Activated CD4-positive, CD25-positive, alpha-beta regulatory T cell treated with anti-CD3 and anti-CD28 coated beads, Interleukin-2, amount 50 U/mL, for 72 hours (primary cell): Measurements from ENCODE around the gene FYB1.
"Not testable (repeated sequence)": the region's sequence is repeated elsewhere in the genome, so short reads cannot be mapped to it uniquely, and the experiment has no call there.

Experiments
- DNase-seq: peaks from one replicate; pipeline ENCODE4 v3.0.0; 2021

FYB1 gene

GRCh38 chr5:39186289-39186688 lies 33.1 kb downstream of the FYB1 start:
- no peak for DNase-seq

DNA sequence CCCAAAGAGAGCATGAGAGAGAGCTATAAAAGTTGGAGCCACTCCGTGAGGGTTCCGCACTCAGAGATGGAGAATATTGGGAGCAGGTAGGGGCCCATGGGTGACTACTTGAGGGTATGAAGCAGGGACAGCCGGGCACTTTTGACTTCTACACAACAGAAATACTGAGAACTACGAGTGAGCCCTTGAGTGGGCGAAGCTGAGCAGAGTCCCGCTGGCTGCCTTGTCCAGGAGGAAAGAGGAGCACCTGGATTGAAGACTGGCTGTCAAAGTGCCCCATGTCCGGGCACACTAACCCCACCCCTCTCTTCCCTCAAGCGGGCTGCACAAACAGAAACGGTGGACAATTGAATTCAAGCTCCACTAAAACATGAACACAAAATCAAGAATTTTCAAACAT lies 33.6 kb downstream of the FYB1 start:
- no peak for DNase-seq

DNA sequence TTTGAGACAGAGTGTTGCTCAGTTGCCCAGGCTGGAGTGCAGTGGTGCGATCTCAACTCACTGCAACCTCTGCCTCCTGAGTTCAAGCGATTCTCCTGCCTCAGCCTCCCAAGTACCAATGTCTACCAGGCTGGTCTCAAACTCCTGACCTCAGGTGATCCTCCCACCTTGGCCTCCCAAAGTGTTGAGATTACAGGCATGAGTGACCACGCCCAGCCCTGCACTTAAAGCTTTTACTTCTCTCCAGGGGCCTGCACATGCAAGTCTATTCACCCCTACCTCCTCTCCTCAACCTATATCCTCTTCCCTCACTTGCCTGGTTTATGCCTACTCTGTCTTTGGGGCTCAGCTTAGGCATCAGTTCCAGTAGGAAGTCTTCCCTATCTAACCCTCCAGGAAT lies 39.8 kb downstream of the FYB1 start:
- DNase-seq: not testable (repeated sequence)

DNA sequence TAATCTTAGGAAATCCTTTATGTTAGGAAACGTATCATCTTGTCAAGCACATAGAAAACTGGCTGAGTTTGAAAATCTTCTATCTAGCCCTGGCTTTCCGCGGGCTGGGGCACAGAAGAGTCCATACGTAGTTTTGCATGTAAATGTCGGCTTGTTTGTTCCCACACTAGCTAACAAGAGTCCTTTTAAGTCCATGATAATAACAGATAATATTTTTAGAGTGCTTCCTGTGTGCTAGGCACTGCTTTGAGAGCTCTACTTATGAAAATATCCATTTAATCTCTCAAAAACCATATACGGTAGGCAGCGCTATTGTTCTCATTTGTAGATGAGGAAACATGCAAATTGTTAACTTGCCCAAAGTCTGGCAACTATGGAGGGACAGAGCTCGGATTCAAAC lies 40.5 kb downstream of the FYB1 start:
- DNase-seq: no peak

DNA sequence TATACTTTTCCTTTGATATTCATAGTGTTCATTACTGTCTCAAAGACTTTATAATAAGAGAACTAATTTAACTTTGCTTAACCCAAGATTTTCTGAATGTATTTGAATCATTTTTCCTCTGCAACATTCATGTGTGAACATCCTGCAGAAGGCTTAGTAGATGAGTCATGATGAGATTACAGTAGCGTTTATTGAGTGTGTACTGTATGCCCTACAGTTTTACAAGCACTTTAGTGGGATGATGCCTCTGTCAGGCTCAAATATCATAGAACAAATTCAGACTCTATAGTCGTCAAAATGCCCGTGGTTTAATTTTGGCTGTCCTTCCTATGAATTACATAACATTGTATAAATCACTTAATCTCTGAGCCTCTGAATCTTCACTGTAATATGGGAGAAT lies 41.2 kb downstream of the FYB1 start:
- no peak for DNase-seq

GRCh38 chr5:39177631-39177964 lies 41.8 kb downstream of the FYB1 start:
- no peak for DNase-seq

- no peak for DNase-seq
These were observed 42.4 kb downstream of the FYB1 start for GRCh38 chr5:39176759-39177630.

DNA sequence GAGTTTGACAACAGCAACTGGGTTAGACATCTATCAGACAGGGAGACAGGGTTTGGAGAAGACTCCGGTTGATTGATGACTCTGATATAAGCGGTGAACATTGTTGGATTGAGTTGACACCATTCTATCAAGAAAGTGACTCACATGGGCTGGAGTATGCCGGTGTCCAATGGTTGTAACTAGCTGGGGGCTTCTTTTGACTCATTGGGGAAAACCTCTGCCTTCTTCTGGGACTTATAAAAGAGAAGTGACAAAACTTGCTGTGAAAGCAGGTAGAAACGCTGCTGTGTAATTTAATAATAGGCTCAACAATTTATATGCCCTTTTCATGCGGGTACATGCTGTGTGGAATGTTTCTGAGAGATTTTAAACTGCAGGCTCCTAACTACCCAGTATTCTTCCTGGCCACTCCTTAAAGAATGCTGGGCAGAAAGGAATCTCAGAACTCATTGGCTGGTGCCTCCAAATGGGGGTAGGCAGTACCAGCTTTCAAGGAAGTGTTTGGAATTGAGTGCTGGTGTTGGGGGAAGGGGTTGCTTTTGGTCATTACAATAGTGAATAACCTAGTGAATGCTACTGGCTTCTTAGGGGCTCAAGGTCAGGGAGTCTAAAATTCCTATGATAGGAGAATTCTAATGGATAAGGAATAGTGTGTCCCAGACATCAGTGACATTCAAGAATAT lies 43.9 kb downstream of the FYB1 start:
- DNase-seq: no peak

DNA sequence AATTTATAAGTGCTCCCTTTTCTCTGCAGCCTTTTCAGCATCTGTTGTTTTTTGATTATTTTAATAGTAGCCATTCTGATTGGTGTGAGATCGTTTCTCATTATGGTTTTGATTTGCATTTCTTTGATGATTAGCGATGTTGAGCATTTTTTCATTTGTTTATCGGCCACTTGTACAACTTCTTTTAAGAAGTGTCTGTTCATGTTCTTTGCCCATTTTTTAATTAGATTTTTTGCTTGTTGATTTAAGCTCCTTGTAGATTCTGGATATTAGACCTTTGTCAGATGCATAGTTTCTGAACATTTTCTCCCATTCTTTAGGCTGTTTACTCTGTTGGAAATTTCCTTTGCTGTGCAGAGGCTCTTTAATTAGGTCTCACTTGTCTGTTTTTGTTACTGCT lies 46.3 kb downstream of the FYB1 start:
- no peak for DNase-seq

GRCh38 chr5:39172593-39172992 lies 46.8 kb downstream of the FYB1 start:
- no peak for DNase-seq

DNA sequence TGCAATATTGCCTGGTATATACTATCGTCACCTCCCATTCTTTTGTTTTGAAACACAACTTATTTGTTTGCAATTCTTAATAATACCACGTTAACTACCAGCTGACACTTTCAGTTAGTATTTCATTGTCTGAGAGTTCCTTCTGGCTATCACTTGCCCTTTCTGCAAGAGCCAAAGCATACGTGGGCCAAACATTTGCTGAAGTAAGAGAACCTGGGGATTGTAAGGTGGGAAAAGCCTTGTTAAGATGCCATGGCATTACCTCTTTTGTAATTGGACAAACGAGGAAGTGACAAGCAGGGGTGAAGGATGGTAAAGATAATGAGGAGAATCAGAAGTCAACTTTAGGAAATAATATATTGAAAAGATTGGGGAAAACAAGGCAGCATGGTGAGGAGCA lies 47.7 kb downstream of the FYB1 start:
- no peak for DNase-seq

DNA sequence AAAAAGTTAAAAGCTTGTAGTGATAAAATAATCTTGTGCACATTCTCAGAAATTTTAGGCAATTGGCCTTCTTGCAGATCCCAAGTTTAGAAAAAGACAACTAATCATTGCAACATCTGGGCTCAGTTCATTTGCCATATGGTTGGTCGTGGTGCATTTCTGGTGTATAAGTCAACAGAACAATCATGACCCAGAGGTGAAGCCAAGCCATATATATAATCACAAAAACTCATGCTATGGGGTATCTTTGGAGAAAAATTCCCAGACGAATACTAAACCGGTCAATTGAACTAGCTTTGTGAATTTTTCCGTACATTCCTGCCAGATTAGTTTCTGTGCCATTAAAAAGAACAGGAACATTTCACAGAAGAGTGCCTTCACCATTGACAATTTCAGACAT lies 50.3 kb downstream of the FYB1 start:
- no peak for DNase-seq

DNA sequence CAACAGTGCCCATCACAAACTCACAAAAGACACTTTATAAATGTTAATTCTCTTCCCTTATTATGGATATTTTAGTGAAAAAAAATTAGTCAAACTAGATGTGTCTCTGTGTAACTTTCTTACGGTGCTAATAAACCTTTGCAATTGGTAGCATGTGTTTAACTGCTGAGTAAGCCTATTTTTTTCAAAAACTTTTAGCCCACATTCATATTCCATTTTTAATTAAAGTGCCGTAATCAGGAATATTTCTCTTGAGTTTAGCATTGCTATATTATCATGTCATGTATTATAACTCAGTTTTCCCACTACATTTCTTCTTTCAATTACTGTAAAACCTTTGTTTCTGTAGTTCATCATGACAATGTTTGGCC lies 51.4 kb downstream of the FYB1 start:
- no peak for DNase-seq

- DNase-seq: no peak
These were observed 52.0 kb downstream of the FYB1 start for GRCh38 chr5:39167141-39167971.

DNA sequence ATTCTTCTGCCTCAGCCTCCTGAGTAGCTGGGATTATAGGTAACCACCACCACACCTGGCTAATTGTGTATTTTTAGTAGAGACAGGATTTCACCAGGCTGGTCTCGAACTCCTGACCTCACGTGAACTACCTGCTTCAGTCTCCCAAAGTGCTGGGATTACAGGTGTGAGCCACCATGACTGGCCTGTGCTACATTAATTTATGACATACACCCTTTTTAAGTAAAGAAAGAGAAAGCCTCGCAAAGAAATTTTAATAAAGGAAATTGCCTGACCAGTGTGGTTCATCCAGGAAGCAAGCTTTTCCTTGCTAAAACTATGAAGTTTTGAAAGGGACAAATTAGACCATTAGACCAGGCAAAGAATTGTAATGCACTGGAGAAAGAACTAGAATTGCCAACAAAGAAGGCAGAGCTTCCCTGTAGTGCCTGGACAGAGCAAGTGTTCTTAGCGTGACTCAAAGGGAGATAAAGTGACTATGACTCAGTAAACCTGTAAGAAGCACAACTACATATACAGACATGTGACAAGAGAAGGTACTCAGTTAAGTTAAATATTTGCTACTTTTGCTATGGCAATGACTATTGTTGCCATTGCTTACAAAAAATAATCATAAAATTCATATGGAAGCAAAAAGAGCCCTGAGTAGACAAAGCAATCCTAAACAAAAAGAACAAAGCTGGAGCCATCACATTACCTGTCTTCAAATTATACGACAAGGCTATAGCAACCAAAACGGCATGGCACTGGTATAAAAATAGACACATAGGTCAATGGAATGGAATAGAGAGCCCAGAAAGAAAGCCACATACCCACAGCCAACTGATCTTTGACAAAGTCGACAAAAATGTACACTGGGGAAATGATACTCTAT lies 54.6 kb downstream of the FYB1 start:
- no peak for DNase-seq

DNA sequence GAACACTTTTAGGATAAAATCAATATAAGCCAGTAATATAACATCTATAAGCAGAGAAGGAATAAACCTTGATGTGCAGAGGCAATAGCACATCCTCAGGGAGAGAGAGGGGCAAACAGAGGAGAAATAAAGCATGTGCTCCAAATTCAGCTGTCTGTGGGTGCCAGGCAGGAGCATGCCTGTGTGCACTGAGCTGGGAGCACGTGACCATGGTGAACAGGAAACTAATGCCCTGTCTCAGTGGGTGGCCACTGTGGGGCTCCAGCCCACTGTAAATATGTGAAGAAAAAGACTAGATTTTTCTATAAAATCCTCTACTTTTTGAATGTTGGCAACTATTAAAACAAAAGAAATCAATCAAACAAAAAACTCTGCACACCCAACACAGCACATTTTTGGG lies 55.3 kb downstream of the FYB1 start:
- peak; percentile 40 for DNase-seq

DNA sequence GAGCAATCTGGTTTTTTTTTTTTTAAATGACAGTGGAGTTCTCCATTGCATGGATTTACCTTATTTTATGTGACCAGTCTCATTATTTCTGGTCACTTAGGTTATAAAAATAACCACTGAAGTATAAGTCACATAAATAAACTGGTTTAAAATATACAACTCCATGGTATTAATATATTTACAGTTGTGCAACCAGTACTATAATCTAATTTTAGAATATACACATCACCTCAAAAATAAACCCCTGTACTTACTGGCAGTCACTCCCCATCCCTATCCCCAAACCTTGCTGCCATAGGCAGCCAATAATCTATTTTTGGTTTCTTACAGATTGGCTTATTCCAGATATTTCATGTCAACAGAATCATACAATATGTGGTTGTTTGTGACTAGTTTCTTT lies 57.8 kb downstream of the FYB1 start:
- DNase-seq: no peak

GRCh38 chr5:39160576-39161213 lies 58.7 kb downstream of the FYB1 start:
- DNase-seq: no peak

DNA sequence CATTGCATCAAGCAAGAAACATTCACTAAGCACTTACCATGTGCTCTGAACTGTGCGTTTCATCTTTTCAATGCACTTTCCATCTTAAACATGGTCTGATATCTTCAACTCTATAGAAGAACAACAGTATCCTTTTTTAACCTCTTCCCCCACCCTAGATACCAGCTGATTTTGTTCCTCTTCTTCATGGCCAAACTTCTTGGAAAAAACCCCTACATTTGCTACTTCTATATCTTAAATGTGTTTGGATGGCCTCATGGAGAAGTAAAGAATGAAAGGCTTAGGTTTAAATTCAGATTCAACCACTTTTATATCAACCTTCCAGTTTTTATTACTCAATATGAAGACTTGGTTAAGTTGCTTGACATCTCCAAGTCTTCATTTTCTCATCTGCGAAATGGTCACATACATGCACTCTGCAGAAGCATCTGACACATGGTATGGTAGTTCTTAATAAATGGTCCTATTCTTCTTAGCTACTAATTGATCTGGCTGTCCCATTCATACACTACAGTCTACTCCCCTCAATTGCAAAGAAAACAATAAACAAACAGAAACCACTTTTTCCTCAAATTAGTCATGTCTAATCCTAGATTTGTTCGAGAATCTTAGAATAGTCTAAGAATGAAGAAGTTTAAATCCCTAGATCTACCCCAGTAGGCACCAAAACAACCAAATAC lies 59.4 kb downstream of the FYB1 start:
- no peak for DNase-seq

DNA sequence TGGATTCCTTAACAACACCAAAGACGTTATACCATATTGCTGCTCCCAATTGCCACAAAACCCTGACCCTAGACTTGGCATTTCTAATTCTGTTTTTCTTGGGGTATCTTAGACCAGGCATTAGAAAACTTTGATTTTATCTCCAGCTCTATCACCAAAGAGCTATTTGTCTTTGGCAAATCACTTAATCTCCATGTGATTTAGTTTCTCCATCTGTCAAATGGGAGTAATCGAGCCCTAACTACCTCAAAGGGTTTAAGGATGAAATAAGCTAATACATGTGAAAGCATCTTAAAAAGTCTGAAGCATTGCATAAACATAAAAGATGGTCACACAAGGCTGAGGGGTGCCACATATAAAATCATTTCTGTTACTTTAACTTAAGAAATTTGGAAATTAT lies 60.6 kb downstream of the FYB1 start:
- no peak for DNase-seq

GRCh38 chr5:39158127-39158593 lies 61.2 kb downstream of the FYB1 start:
- DNase-seq: no peak

DNA sequence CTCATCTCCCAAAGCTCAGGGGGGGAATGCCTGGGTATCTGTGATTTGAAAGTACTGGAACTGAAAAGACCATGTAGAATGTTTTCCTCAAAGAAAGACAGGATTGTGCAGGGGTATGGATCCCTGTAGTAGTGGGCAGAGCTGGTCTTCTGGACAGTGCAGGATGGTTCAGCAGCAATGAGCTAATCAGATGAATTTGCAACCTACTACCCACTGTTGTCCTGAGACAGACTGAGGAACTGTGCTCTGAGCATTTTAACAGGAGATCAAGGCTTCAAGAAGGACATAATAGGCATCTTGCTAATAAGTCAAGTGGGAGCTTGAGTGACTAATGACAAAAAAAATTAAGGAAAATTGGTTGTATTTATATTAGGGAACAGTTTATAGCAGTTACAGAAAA lies 61.7 kb downstream of the FYB1 start:
- no peak for DNase-seq
